A549 (cell line): Measurements from ENCODE around the gene C10orf90. TPM values are rescaled to one million over a fixed set of nuclear protein-coding genes. Genes with fewer than 3 reads are reported as not detected.

Experiments used
- ATAC-seq, 2 experiments: fragments of 200-7000 bp in 1 of 2; fragments of >200 bp in 1 of 2; cut with Nextera tagmentation in 1 of 2; cut with Tn5 transposase in 1 of 2; 3 replicates each; pipeline versions ENCODE4 v1.8.0 to v1.9.1; 2018 to 2020; ENCODE audit warnings: mild to moderate bottlenecking in 1 of 2, moderate library complexity in 1 of 2
- CTCF ChIA-PET: fragments of 300-600 bp; sonication (Branson Sonifier 250); formaldehyde crosslinking; extraction: SDS; loops from one replicate; lab custom pipeline; 2021; ENCODE audit warnings: antibody characterized with exemption, inconsistent platforms; lab: Yijun Ruan, JAX
- POLR2A ChIA-PET: fragments of 350-600 bp; formaldehyde crosslinking; extraction: SDS; loops from one replicate; lab custom pipeline; 2021; ENCODE audit warnings: antibody characterized with exemption, inconsistent platforms; lab: Yijun Ruan, JAX
- DNase-seq, 2 experiments: peaks; one replicate each; pipeline versions ENCODE4 v3.0.0 to v3.0.0-alpha.2; 2011 to 2016; ENCODE audit warnings: low read depth in 1 of 2, low spot score in 1 of 2
- FAIRE-seq: peaks from 2 replicates; lab custom pipeline; 2011; peaks lifted over from hg19 to GRCh38; lab: Jason Lieb, UNC
- H3K27ac ChIP-seq, 2 experiments: fragments of >200 bp; sonication (Bioruptor Twin); formaldehyde crosslinking; 3 replicates each; pipeline ENCODE4 v1.5.1; 2016 to 2017
- H3K4me1 ChIP-seq: fragments of >200 bp; sonication (Bioruptor Twin); formaldehyde crosslinking; 3 replicates; pipeline ENCODE4 v1.6.1; 2016
- H3K4me2 ChIP-seq: fragments of >200 bp; sonication (Bioruptor Twin); formaldehyde crosslinking; 3 replicates; pipeline ENCODE4 v1.6.1; 2016
- H3K4me3 ChIP-seq: fragments of >200 bp; sonication (Bioruptor Twin); formaldehyde crosslinking; 3 replicates; pipeline ENCODE4 v1.5.1; 2016
- H3K9me3 ChIP-seq: fragments of >200 bp; sonication (Bioruptor Twin); formaldehyde crosslinking; 3 replicates; pipeline ENCODE4 v1.6.1; 2016
- BHLHE40 ChIP-seq: IDR thresholded peaks from 2 replicates; pipeline ENCODE4 v1.6.1; 2012; ENCODE audit warnings: low read depth, low read length, inconsistent platforms
- CHD2 ChIP-seq: fragments of 150-350 bp; IDR thresholded peaks from 2 replicates; pipeline ENCODE4 v1.6.1; 2014; ENCODE audit warnings: low read length; ENCODE audit not compliant: partially characterized antibody
- EHF ChIP-seq: fragments of 250-450 bp; sonication (Bioruptor Pico); IDR thresholded peaks from 2 replicates; pipeline ENCODE4 v1.5.0; 2020; ENCODE audit warnings: mild to moderate bottlenecking
- EHMT2 ChIP-seq: fragments of 200-600 bp; sonication (generic); IDR thresholded peaks from 2 replicates; pipeline ENCODE4 v1.6.1; 2016; ENCODE audit warnings: antibody characterized with exemption, low read depth, mild to moderate bottlenecking, moderate library complexity
- FOSB ChIP-seq: fragments of 250-450 bp; sonication (Bioruptor Pico); IDR thresholded peaks from 2 replicates; pipeline ENCODE4 v1.5.0; 2020; ENCODE audit warnings: mild to moderate bottlenecking, moderate library complexity
- HDAC2 ChIP-seq: fragments of 200-600 bp; sonication (generic); IDR thresholded peaks from 2 replicates; pipeline ENCODE4 v1.6.1; 2016
- HEYL ChIP-seq: fragments of 250-450 bp; sonication (Bioruptor Pico); IDR thresholded peaks from 2 replicates; pipeline ENCODE4 v1.8.0; 2021; ENCODE audit warnings: mild to moderate bottlenecking, moderate library complexity
- HOXB5 ChIP-seq: fragments of 250-450 bp; sonication (Bioruptor Pico); IDR thresholded peaks from 2 replicates; pipeline ENCODE4 v1.5.0; 2020; ENCODE audit warnings: mild to moderate bottlenecking, moderate library complexity
- JUNB ChIP-seq: fragments of >200 bp; sonication (Bioruptor Twin); formaldehyde crosslinking; IDR thresholded peaks from 2 replicates; pipeline ENCODE4 v1.6.1; 2016
- KDM1A ChIP-seq: fragments of 200-600 bp; sonication (generic); IDR thresholded peaks from 2 replicates; pipeline ENCODE4 v1.6.1; 2016; ENCODE audit warnings: low read depth, mild to moderate bottlenecking
- MAZ ChIP-seq: fragments of 150-350 bp; IDR thresholded peaks from 2 replicates; pipeline ENCODE4 v1.6.1; 2014; ENCODE audit warnings: antibody characterized with exemption, low read depth, low read length, borderline replicate concordance
- POLR2AphosphoS2 ChIP-seq: conservative IDR thresholded peaks from 2 replicates; pipeline ENCODE4 v1.6.1; 2012; ENCODE audit warnings: low read length, improper control_type of control experiment, inconsistent platforms
- RARB ChIP-seq: fragments of 250-450 bp; sonication (Bioruptor Pico); IDR thresholded peaks from 2 replicates; pipeline ENCODE4 v1.8.0; 2021; ENCODE audit warnings: mild to moderate bottlenecking, moderate library complexity
- RCOR1 ChIP-seq: fragments of 150-350 bp; IDR thresholded peaks from 2 replicates; pipeline ENCODE4 v1.6.1; 2014; ENCODE audit warnings: antibody characterized with exemption, low read length, low read depth
- RNF2 ChIP-seq: fragments of 200-600 bp; sonication (generic); IDR thresholded peaks from 2 replicates; pipeline ENCODE4 v1.6.1; 2016; ENCODE audit warnings: low read depth, mild to moderate bottlenecking, antibody characterized with exemption, moderate library complexity, borderline replicate concordance
- SMC3 ChIP-seq: fragments of >200 bp; sonication (Bioruptor Twin); formaldehyde crosslinking; IDR thresholded peaks from 3 replicates; pipeline ENCODE4 v1.6.1; 2018; ENCODE audit warnings: inconsistent platforms
- TFCP2L1 ChIP-seq: fragments of 250-450 bp; sonication (Bioruptor Pico); IDR thresholded peaks from 2 replicates; pipeline ENCODE4 v1.5.0; 2021; ENCODE audit warnings: mild to moderate bottlenecking
- ZC3H11A ChIP-seq: fragments of 450-650 bp; IDR thresholded peaks from 2 replicates; pipeline ENCODE4 v1.6.1; 2014; ENCODE audit warnings: antibody characterized with exemption, mild to moderate bottlenecking
- ZSCAN20 ChIP-seq: fragments of 250-450 bp; sonication (Bioruptor Pico); IDR thresholded peaks from 2 replicates; pipeline ENCODE4 v1.8.0; 2022; ENCODE audit warnings: mild to moderate bottlenecking, moderate library complexity
- WGBS: methylation state at CpG from one replicate; pipeline ENCODE4 v1.1.6; 2017; ENCODE audit errors: missing lambda C conversion rate; 5-methylcytosine and 5-hydroxymethylcytosine counted together
- polyA plus RNA-seq, 4 experiments: library from polyadenylated mRNA; depleted of rRNA in 3 of 4; stranded (reverse); fragments of >200 nt; fragmentation: RNase III in 1 of 4; extraction: RNeasy Plus Mini Kit Qiagen cat#74134 plus additional on column Dnase treatment in 1 of 4; gene quantifications; 2 replicates in 3 of 4; 3 replicates in 1 of 4; pipeline ENCODE4 v1.2.3, GENCODE V29; 2011 to 2017
- TF ChIP-seq, protein P1 (sequence below): fragments of 200-600 bp; sonication (generic); IDR thresholded peaks from 2 replicates; pipeline ENCODE4 v1.6.1; 2016; ENCODE audit warnings: antibody characterized with exemption, mild to moderate bottlenecking, moderate library complexity
- TF ChIP-seq, protein P2 (sequence below): fragments of 450-650 bp; IDR thresholded peaks from 2 replicates; pipeline ENCODE4 v1.6.1; 2014; ENCODE audit warnings: antibody characterized with exemption
- TF ChIP-seq, protein P3 (sequence below): fragments of >200 bp; sonication (Bioruptor Twin); formaldehyde crosslinking; IDR thresholded peaks from 3 replicates; pipeline ENCODE4 v1.6.1; 2016
- TF ChIP-seq, protein P4 (sequence below): IDR thresholded peaks from 2 replicates; pipeline ENCODE4 v1.6.1; 2012; ENCODE audit warnings: low read depth, borderline replicate concordance
- TF ChIP-seq, protein P5 (sequence below): IDR thresholded peaks from 2 replicates; pipeline ENCODE4 v1.6.1; 2012
- TF ChIP-seq, protein P6 (sequence below): fragments of >200 bp; sonication (Bioruptor Twin); formaldehyde crosslinking; IDR thresholded peaks from 3 replicates; pipeline ENCODE4 v1.5.1; 2016
- TF ChIP-seq, protein P7 (sequence below): fragments of 150-350 bp; IDR thresholded peaks from 2 replicates; pipeline ENCODE4 v1.6.1; 2014; ENCODE audit warnings: low read depth, mild to moderate bottlenecking, low read length

Gene C10orf90
- polyA plus RNA-seq, 2 of the 4 experiments (the other 2 are of a cell fraction): 0.70 to 2.0 TPM

DNA sequence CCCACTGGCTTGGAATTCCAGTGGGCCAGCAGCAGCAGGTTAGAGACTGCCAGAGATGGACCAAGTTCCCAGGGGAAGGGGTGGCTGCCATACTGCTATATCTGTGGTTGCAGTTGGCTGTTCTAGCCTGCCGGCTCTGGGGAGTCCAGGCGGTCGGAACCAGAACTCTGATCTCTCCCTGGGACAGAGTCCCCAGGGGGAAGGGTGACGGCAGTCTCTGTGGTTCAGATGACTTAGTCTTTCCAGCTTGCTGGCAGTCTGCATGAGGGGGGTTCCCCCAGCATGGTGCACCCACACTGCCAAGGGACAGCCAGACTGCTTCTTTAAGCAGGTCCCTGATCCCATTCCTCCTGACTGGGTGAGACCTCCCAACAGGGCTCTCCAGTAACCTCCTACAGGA lies 82.5 kb downstream of the C10orf90 start:
- Histone ChIP-seq H3K4me2 (no peak overlapping the region), H3K4me3 (no peak overlapping the region)
- no peak for DNase-seq
- CTCF ChIA-PET: interaction anchor here (1.0 kb wide), 1 partner anchor 10 kb away, joined by 3 read pairs; no protein-coding TSS in a partner anchor
- FAIRE-seq: no peak
- POLR2A ChIA-PET: no interaction called here
- TF ChIP-seq HDAC2 (no peak), HOXB5 (no peak), ZSCAN20 (CRISPR knock-in tag) (no peak), TFCP2L1 (CRISPR knock-in tag) (no peak), HEYL (CRISPR knock-in tag) (no peak), FOSB (CRISPR knock-in tag) (no peak), POLR2AphosphoS2 (no peak), RNF2 (no peak), EHMT2 (no peak), BHLHE40 (no peak)
- TF ChIP-seq, protein P1, sequence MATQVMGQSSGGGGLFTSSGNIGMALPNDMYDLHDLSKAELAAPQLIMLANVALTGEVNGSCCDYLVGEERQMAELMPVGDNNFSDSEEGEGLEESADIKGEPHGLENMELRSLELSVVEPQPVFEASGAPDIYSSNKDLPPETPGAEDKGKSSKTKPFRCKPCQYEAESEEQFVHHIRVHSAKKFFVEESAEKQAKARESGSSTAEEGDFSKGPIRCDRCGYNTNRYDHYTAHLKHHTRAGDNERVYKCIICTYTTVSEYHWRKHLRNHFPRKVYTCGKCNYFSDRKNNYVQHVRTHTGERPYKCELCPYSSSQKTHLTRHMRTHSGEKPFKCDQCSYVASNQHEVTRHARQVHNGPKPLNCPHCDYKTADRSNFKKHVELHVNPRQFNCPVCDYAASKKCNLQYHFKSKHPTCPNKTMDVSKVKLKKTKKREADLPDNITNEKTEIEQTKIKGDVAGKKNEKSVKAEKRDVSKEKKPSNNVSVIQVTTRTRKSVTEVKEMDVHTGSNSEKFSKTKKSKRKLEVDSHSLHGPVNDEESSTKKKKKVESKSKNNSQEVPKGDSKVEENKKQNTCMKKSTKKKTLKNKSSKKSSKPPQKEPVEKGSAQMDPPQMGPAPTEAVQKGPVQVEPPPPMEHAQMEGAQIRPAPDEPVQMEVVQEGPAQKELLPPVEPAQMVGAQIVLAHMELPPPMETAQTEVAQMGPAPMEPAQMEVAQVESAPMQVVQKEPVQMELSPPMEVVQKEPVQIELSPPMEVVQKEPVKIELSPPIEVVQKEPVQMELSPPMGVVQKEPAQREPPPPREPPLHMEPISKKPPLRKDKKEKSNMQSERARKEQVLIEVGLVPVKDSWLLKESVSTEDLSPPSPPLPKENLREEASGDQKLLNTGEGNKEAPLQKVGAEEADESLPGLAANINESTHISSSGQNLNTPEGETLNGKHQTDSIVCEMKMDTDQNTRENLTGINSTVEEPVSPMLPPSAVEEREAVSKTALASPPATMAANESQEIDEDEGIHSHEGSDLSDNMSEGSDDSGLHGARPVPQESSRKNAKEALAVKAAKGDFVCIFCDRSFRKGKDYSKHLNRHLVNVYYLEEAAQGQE: no peak
- TF ChIP-seq, protein P2, sequence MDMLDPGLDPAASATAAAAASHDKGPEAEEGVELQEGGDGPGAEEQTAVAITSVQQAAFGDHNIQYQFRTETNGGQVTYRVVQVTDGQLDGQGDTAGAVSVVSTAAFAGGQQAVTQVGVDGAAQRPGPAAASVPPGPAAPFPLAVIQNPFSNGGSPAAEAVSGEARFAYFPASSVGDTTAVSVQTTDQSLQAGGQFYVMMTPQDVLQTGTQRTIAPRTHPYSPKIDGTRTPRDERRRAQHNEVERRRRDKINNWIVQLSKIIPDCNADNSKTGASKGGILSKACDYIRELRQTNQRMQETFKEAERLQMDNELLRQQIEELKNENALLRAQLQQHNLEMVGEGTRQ: no peak
- TF ChIP-seq, protein P3, sequence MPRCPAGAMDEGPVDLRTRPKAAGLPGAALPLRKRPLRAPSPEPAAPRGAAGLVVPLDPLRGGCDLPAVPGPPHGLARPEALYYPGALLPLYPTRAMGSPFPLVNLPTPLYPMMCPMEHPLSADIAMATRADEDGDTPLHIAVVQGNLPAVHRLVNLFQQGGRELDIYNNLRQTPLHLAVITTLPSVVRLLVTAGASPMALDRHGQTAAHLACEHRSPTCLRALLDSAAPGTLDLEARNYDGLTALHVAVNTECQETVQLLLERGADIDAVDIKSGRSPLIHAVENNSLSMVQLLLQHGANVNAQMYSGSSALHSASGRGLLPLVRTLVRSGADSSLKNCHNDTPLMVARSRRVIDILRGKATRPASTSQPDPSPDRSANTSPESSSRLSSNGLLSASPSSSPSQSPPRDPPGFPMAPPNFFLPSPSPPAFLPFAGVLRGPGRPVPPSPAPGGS: no peak
- TF ChIP-seq, protein P4, sequence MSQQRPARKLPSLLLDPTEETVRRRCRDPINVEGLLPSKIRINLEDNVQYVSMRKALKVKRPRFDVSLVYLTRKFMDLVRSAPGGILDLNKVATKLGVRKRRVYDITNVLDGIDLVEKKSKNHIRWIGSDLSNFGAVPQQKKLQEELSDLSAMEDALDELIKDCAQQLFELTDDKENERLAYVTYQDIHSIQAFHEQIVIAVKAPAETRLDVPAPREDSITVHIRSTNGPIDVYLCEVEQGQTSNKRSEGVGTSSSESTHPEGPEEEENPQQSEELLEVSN: no peak
- TF ChIP-seq, all 56 proteins: peak for 0
- 49% methylated on average over 3 of the region's 4 CpGs for WGBS
- Histone ChIP-seq H3K4me1 (no peaks in the 10 kb centered on the region), H3K9me3 (no peaks in the 10 kb centered on the region), H3K27ac (no peak overlapping the region)
- no peak for ATAC-seq

DNA sequence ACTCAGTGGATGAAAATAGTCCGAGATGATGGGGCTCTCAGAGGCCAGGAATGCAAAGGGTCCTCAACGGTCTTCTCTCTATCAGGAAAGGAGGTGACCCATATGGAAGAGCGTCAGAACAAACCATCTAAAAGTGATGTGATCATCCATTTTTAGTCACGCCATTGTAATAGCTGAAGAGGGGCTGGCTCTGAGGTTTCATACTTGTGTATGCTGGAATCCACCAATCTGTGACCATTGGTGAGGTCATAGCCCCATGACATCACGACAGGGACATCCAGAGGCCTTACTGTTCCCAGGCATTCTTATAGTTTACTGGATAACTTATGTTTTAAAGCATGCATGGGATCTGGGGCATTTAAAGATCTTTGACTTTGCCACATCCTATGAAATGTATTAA lies 83.6 kb downstream of the C10orf90 start:
- FAIRE-seq: no peak
- no peaks in the 10 kb centered on the region for H3K4me1 ChIP-seq
- TF ChIP-seq EHF (CRISPR knock-in tag) (no peak), ZC3H11A (no peak), KDM1A (no peak), TFCP2L1 (CRISPR knock-in tag) (no peak), RCOR1 (no peak), JUNB (no peak), MAZ (no peak), RARB (CRISPR knock-in tag) (no peak), HEYL (CRISPR knock-in tag) (no peak), CHD2 (no peak), FOSB (CRISPR knock-in tag) (no peak), SMC3 (no peak)
- TF ChIP-seq, protein P5, sequence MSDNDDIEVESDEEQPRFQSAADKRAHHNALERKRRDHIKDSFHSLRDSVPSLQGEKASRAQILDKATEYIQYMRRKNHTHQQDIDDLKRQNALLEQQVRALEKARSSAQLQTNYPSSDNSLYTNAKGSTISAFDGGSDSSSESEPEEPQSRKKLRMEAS: no peak
- TF ChIP-seq, protein P6, sequence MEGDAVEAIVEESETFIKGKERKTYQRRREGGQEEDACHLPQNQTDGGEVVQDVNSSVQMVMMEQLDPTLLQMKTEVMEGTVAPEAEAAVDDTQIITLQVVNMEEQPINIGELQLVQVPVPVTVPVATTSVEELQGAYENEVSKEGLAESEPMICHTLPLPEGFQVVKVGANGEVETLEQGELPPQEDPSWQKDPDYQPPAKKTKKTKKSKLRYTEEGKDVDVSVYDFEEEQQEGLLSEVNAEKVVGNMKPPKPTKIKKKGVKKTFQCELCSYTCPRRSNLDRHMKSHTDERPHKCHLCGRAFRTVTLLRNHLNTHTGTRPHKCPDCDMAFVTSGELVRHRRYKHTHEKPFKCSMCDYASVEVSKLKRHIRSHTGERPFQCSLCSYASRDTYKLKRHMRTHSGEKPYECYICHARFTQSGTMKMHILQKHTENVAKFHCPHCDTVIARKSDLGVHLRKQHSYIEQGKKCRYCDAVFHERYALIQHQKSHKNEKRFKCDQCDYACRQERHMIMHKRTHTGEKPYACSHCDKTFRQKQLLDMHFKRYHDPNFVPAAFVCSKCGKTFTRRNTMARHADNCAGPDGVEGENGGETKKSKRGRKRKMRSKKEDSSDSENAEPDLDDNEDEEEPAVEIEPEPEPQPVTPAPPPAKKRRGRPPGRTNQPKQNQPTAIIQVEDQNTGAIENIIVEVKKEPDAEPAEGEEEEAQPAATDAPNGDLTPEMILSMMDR: no peak
- TF ChIP-seq, protein P7, sequence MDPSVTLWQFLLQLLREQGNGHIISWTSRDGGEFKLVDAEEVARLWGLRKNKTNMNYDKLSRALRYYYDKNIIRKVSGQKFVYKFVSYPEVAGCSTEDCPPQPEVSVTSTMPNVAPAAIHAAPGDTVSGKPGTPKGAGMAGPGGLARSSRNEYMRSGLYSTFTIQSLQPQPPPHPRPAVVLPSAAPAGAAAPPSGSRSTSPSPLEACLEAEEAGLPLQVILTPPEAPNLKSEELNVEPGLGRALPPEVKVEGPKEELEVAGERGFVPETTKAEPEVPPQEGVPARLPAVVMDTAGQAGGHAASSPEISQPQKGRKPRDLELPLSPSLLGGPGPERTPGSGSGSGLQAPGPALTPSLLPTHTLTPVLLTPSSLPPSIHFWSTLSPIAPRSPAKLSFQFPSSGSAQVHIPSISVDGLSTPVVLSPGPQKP: no peak
- TF ChIP-seq, protein P2: no peak
- TF ChIP-seq, all 56 proteins: peak for 0
- H3K4me2 ChIP-seq: no peak overlapping the region
- DNase-seq (no peak), ATAC-seq (no peak)
- H3K27ac ChIP-seq: no peak overlapping the region
- WGBS: 14% methylated on average over 5 of the region's 5 CpGs
- no peaks in the 10 kb centered on the region for H3K9me3 ChIP-seq
- ChIA-PET POLR2A (no interaction called here), CTCF (interaction anchor here (1.3 kb wide), 1 partner anchor 9 kb away, joined by 5 read pairs; no protein-coding TSS in a partner anchor)
- no peak overlapping the region for H3K4me3 ChIP-seq
